HCT116 (cell line): ENCODE results near the gene SHC1. TPM values are rescaled to one million over a fixed set of nuclear protein-coding genes. Genes with fewer than 3 reads are reported as not detected.

Experiments used
- ATAC-seq: fragments of 200-7000 bp; cut with Tn5 transposase; 2 replicates; pipeline ENCODE4 v1.9.1; 2020; ENCODE audit warnings: mild to moderate bottlenecking, moderate library complexity
- BruUV-seq: library from RNA; stranded (reverse); fragments of 400-500 nt; replicated peaks from 2 replicates; lab custom pipeline; 2021; lab: Mats Ljungman, UMichigan
- CTCF ChIA-PET: fragments of 300-600 bp; sonication (Branson Sonifier 250); formaldehyde crosslinking; loops from one replicate; lab custom pipeline; 2021; ENCODE audit warnings: antibody characterized with exemption; lab: Charles Lee
- POLR2A ChIA-PET: fragments of 300-600, 350-600 bp; sonication (Branson Sonifier 250); formaldehyde crosslinking; loops from one replicate; lab custom pipeline; 2021; ENCODE audit warnings: antibody characterized with exemption; lab: Charles Lee
- RAD21 ChIA-PET, 2 experiments: fragments of 300-600 bp; sonication (Branson Sonifier 250); formaldehyde crosslinking; loops; one replicate each; lab custom pipeline; 2023; ENCODE audit warnings: low total read pairs in 2 of 2; ENCODE audit not compliant: uncharacterized antibody in 2 of 2, unreplicated experiment in 2 of 2, low non-redundant PET in 1 of 2; lab: Charles Lee
- DNase-seq: peaks from one replicate; pipeline ENCODE4 v3.0.0-alpha.2; 2010; ENCODE audit warnings: low read depth, low spot score
- H2AFZ ChIP-seq: fragments of 200-600 bp; shearing (Covaris generic), sonication (generic); 2 replicates; pipeline ENCODE4 v1.6.1; 2017; ENCODE audit warnings: low read depth, mixed run types, mixed read lengths, antibody characterized with exemption, low read length; ENCODE audit not compliant: poor library complexity, severe bottlenecking
- H3K27ac ChIP-seq: 2 replicates; pipeline ENCODE4 v1.5.1; 2012; ENCODE audit warnings: low read depth, low read length
- H3K27me3 ChIP-seq: fragments of 200-600 bp; sonication (generic); 2 replicates; pipeline ENCODE4 v1.6.1; 2016; ENCODE audit warnings: mixed run types, low read length, mixed read lengths; ENCODE audit not compliant: insufficient read depth
- H3K36me3 ChIP-seq, 2 experiments: fragments of 200-500 bp in 1 of 2; fragments of 200-600 bp in 1 of 2; sonication (Bioruptor generic) in 1 of 2; sonication (generic) in 1 of 2; 2 replicates each; pipeline versions ENCODE4 v1.5.1 to v1.6.1; 2014 to 2016; ENCODE audit warnings: low read length in 2 of 2, inconsistent platforms in 1 of 2, mixed read lengths in 1 of 2, mixed run types in 1 of 2; ENCODE audit not compliant: insufficient read depth in 2 of 2, control insufficient read depth in 1 of 2
- H3K4me1 ChIP-seq, 2 experiments: fragments of 200-600 bp in 1 of 2; sonication (generic) in 1 of 2; 2 replicates each; pipeline versions ENCODE4 v1.5.1 to v1.6.1; 2012 to 2017; ENCODE audit warnings: low read length in 2 of 2, inconsistent platforms in 1 of 2, mild to moderate bottlenecking in 1 of 2, mixed read lengths in 1 of 2, mixed run types in 1 of 2, moderate library complexity in 1 of 2; ENCODE audit not compliant: insufficient read depth in 2 of 2, control insufficient read depth in 1 of 2
- H3K4me2 ChIP-seq: fragments of 200-600 bp; sonication (generic); 2 replicates; pipeline ENCODE4 v1.6.1; 2017; ENCODE audit warnings: mixed run types, low read length, mixed read lengths
- H3K4me3 ChIP-seq, 2 experiments: fragments of 200-600 bp in 1 of 2; sonication (generic) in 1 of 2; replicated peaks in 1 of 2; 2 replicates each; pipeline ENCODE4 v1.5.1; 2011 to 2016; ENCODE audit warnings: low read length in 2 of 2, control low read depth in 1 of 2, low read depth in 1 of 2, mild to moderate bottlenecking in 1 of 2, mixed read lengths in 1 of 2, mixed run types in 1 of 2
- H3K79me2 ChIP-seq: fragments of 200-600 bp; sonication (generic); 2 replicates; pipeline ENCODE4 v1.6.1; 2017; ENCODE audit warnings: mild to moderate bottlenecking, mixed run types, low read length, moderate library complexity, mixed read lengths; ENCODE audit not compliant: insufficient read depth
- H3K9ac ChIP-seq: fragments of 200-600 bp; sonication (generic); 2 replicates; pipeline ENCODE4 v1.6.1; 2016; ENCODE audit warnings: low read length, mixed read lengths
- H3K9me2 ChIP-seq: fragments of 200-600 bp; sonication (generic), shearing (Covaris generic); 2 replicates; pipeline ENCODE4 v1.6.1; 2017; ENCODE audit warnings: mixed run types, mild to moderate bottlenecking, moderate library complexity; ENCODE audit not compliant: insufficient read depth
- H3K9me3 ChIP-seq, 2 experiments: fragments of 200-500 bp in 1 of 2; fragments of 200-600 bp in 1 of 2; sonication (Bioruptor generic) in 1 of 2; sonication (generic) in 1 of 2; 2 replicates each; pipeline ENCODE4 v1.6.1; 2014 to 2017; ENCODE audit warnings: low read length in 2 of 2, mixed read lengths in 2 of 2, inconsistent platforms in 1 of 2, low read depth in 1 of 2, mild to moderate bottlenecking in 1 of 2, mixed run types in 1 of 2, moderate library complexity in 1 of 2; ENCODE audit not compliant: control insufficient read depth in 1 of 2, insufficient read depth in 1 of 2
- H4K20me1 ChIP-seq: fragments of 200-600 bp; sonication (generic), shearing (Covaris generic); 2 replicates; pipeline ENCODE4 v1.6.1; 2017; ENCODE audit warnings: mixed run types, mild to moderate bottlenecking, moderate library complexity; ENCODE audit not compliant: insufficient read depth
- CBX3 ChIP-seq: IDR thresholded peaks from 2 replicates; pipeline ENCODE4 v1.6.1; 2012; ENCODE audit warnings: low read depth
- CEBPB ChIP-seq: IDR thresholded peaks from 2 replicates; pipeline ENCODE4 v1.6.1; 2012; ENCODE audit warnings: low read depth
- EGR1 ChIP-seq: IDR thresholded peaks from 2 replicates; pipeline ENCODE4 v1.6.1; 2012; ENCODE audit warnings: low read depth
- EZH2 ChIP-seq: fragments of 200-600 bp; sonication (generic); IDR thresholded peaks from 2 replicates; pipeline ENCODE4 v1.6.1; 2017; ENCODE audit warnings: antibody characterized with exemption, mixed run types
- POLR2A ChIP-seq: IDR thresholded peaks from 2 replicates; pipeline ENCODE4 v1.7.0; 2011; ENCODE audit warnings: borderline replicate concordance; ENCODE audit not compliant: insufficient read depth, insufficient read length; ENCODE audit errors: extremely low read depth
- POLR2AphosphoS5 ChIP-seq: IDR thresholded peaks from 2 replicates; pipeline ENCODE4 v1.6.1; 2011; ENCODE audit warnings: mild to moderate bottlenecking, low read depth, low read length, moderate library complexity
- RAD21 ChIP-seq: IDR thresholded peaks from 2 replicates; pipeline ENCODE4 v1.6.1; 2012; ENCODE audit warnings: low read depth, mild to moderate bottlenecking
- SIN3A ChIP-seq: IDR thresholded peaks from 2 replicates; pipeline ENCODE4 v1.6.1; 2012; ENCODE audit warnings: low read depth
- SP1 ChIP-seq: IDR thresholded peaks from 2 replicates; pipeline ENCODE4 v1.6.1; 2012; ENCODE audit warnings: low read depth
- TCF7L2 ChIP-seq: IDR thresholded peaks from 2 replicates; pipeline ENCODE4 v1.7.0; 2011; ENCODE audit warnings: borderline replicate concordance, inconsistent platforms; ENCODE audit not compliant: insufficient read depth, insufficient read length; ENCODE audit errors: extremely low read depth
- YY1 ChIP-seq: IDR thresholded peaks from 2 replicates; pipeline ENCODE4 v1.6.1; 2011; ENCODE audit warnings: low read length, low read depth, moderate library complexity, mild to moderate bottlenecking; ENCODE audit not compliant: insufficient replicate concordance; ENCODE audit errors: extremely low read depth
- ZFX ChIP-seq: fragments of 450-650 bp; IDR thresholded peaks from 2 replicates; pipeline ENCODE4 v1.6.1; 2017
- ZNF274 ChIP-seq: fragments of 200-500 bp; sonication (Bioruptor generic); IDR thresholded peaks from 2 replicates; pipeline ENCODE4 v1.6.1; 2014; ENCODE audit warnings: mild to moderate bottlenecking, low read depth, low read length, inconsistent platforms
- intact Hi-C: fragments of 100-400 bp; cut with micrococcal nuclease; formaldehyde crosslinking; loops from 2 replicates; pipeline ENCODE4 v1.10.0; 2022
- total RNA-seq: library from RNA; stranded (reverse); gene quantifications from one replicate; pipeline ENCODE4 v1.2.1, GENCODE V29; 2021; ENCODE audit not compliant: unreplicated experiment
- TF ChIP-seq, protein P1 (sequence below): IDR thresholded peaks from 2 replicates; pipeline ENCODE4 v1.6.1; 2012
- TF ChIP-seq, protein P2 (sequence below), 3 experiments: fragments of 200-600 bp in 1 of 3; sonication (generic) in 1 of 3; IDR thresholded peaks in 2 of 3; conservative IDR thresholded peaks in 1 of 3; 2 replicates each; pipeline ENCODE4 v1.5.1; 2012 to 2017; ENCODE audit warnings: low read depth in 2 of 3, low read length in 2 of 3, antibody characterized with exemption in 1 of 3, borderline replicate concordance in 1 of 3, control low read depth in 1 of 3, mild to moderate bottlenecking in 1 of 3, mixed read lengths in 1 of 3, mixed run types in 1 of 3, moderate library complexity in 1 of 3; ENCODE audit not compliant: insufficient read depth in 1 of 3
- TF ChIP-seq, protein P3 (sequence below): IDR thresholded peaks from 2 replicates; pipeline ENCODE4 v1.6.1; 2011; ENCODE audit warnings: mild to moderate bottlenecking, low read length, moderate library complexity; ENCODE audit not compliant: insufficient replicate concordance; ENCODE audit errors: extremely low read depth
- TF ChIP-seq, protein P4 (sequence below): IDR thresholded peaks from 2 replicates; pipeline ENCODE4 v1.6.1; 2012
- TF ChIP-seq, protein P5 (sequence below): IDR thresholded peaks from 2 replicates; pipeline ENCODE4 v1.6.1; 2012; ENCODE audit warnings: low read depth

SHC1 gene
- total RNA-seq, 1 experiment from 2014 or later: 148 TPM

DNA sequence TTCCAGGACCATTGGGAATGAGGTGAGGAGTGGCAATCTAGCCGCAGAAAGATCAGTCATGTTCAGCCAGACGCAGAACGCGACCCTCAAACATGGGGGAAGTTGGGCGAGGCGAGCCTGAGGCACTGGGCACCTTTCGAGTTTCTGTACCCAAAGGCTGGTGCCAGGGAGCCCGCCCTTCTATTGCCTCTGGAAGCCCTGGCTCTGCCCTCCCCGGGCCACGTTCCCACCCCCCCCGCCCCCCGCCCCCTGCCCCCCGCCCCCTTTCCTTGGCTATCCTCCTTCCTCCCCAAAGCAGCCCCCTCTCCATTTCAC is 29.8 kb upstream of the SHC1 start:
- no peaks in the 10 kb centered on the region for H4K20me1 ChIP-seq
- no TSS peak for BruUV-seq
- no peaks in the 10 kb centered on the region for H3K9me3 ChIP-seq
- POLR2A ChIA-PET: interaction anchor here (1.1 to 2.5 kb wide), 6 partner anchors 13 to 30 kb away, joined by 3 to 22 read pairs (median 4); partner anchors contain the start of genes FLAD1 and SHC1
- H3K36me3 ChIP-seq: no peaks in the 10 kb centered on the region
- H3K9ac ChIP-seq: peak overlapping the region; percentile 91
- ATAC-seq: peak; percentile 1
- H3K4me2 ChIP-seq: peak overlapping the region; percentile 96
- CTCF ChIA-PET: interaction anchor here (1.1 to 2.6 kb wide), 9 partner anchors 11 to 556 kb away, joined by 3 to 25 read pairs (median 7); partner anchors contain the start of genes FLAD1 and PYGO2
- H3K27ac ChIP-seq: peak overlapping the region; percentile 99
- intact Hi-C loops: loop anchor here (5.0 kb wide), 1 partner anchor 52 kb away; the partner anchor contains the start of gene ADAM15
- H2AFZ ChIP-seq: no peak overlapping the region
- H3K79me2 ChIP-seq: peaks cover 28% of the 10 kb centered on the region
- H3K4me3 ChIP-seq: peak overlapping the region; percentile 85 to 98
- DNase-seq: no peak
- peaks cover 27 to 60% of the 10 kb centered on the region in 2 experiments for H3K4me1 ChIP-seq
- RAD21 ChIA-PET: interaction anchor here in 1 of 2 experiments (0.7 to 1.7 kb wide), 2 partner anchors 30 to 39 kb away, joined by 3 to 5 read pairs; partner anchors contain the start of gene PYGO2
- TF ChIP-seq ZNF274: no peak
- no peak for TF ChIP-seq RAD21
- TF ChIP-seq SIN3A: no peak
- TF ChIP-seq, protein P1, sequence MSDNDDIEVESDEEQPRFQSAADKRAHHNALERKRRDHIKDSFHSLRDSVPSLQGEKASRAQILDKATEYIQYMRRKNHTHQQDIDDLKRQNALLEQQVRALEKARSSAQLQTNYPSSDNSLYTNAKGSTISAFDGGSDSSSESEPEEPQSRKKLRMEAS: no peak
- no peak for TF ChIP-seq POLR2AphosphoS5
- no peak for TF ChIP-seq CBX3
- TF ChIP-seq, protein P2, sequence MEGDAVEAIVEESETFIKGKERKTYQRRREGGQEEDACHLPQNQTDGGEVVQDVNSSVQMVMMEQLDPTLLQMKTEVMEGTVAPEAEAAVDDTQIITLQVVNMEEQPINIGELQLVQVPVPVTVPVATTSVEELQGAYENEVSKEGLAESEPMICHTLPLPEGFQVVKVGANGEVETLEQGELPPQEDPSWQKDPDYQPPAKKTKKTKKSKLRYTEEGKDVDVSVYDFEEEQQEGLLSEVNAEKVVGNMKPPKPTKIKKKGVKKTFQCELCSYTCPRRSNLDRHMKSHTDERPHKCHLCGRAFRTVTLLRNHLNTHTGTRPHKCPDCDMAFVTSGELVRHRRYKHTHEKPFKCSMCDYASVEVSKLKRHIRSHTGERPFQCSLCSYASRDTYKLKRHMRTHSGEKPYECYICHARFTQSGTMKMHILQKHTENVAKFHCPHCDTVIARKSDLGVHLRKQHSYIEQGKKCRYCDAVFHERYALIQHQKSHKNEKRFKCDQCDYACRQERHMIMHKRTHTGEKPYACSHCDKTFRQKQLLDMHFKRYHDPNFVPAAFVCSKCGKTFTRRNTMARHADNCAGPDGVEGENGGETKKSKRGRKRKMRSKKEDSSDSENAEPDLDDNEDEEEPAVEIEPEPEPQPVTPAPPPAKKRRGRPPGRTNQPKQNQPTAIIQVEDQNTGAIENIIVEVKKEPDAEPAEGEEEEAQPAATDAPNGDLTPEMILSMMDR (IDR thresholded peaks at IDR 0.05 in 2 of 3, conservative IDR thresholded peaks at IDR 0.05 in 1 of 3; ENCODE audit: borderline replicate concordance in 1 of 3, insufficient read depth in 1 of 3, low read depth in 2 of 3, low read length in 2 of 3): no peak
- TF ChIP-seq, protein P3, sequence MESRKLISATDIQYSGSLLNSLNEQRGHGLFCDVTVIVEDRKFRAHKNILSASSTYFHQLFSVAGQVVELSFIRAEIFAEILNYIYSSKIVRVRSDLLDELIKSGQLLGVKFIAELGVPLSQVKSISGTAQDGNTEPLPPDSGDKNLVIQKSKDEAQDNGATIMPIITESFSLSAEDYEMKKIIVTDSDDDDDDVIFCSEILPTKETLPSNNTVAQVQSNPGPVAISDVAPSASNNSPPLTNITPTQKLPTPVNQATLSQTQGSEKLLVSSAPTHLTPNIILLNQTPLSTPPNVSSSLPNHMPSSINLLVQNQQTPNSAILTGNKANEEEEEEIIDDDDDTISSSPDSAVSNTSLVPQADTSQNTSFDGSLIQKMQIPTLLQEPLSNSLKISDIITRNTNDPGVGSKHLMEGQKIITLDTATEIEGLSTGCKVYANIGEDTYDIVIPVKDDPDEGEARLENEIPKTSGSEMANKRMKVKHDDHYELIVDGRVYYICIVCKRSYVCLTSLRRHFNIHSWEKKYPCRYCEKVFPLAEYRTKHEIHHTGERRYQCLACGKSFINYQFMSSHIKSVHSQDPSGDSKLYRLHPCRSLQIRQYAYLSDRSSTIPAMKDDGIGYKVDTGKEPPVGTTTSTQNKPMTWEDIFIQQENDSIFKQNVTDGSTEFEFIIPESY: no peak
- no peak for TF ChIP-seq EZH2
- TF ChIP-seq SP1: no peak
- TF ChIP-seq TCF7L2: no peak
- no peak for TF ChIP-seq EGR1
- TF ChIP-seq, protein P4, sequence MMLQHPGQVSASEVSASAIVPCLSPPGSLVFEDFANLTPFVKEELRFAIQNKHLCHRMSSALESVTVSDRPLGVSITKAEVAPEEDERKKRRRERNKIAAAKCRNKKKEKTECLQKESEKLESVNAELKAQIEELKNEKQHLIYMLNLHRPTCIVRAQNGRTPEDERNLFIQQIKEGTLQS: no peak
- no peak for TF ChIP-seq YY1
- TF ChIP-seq POLR2A: no peak
- TF ChIP-seq ZFX: no peak
- TF ChIP-seq, protein P5, sequence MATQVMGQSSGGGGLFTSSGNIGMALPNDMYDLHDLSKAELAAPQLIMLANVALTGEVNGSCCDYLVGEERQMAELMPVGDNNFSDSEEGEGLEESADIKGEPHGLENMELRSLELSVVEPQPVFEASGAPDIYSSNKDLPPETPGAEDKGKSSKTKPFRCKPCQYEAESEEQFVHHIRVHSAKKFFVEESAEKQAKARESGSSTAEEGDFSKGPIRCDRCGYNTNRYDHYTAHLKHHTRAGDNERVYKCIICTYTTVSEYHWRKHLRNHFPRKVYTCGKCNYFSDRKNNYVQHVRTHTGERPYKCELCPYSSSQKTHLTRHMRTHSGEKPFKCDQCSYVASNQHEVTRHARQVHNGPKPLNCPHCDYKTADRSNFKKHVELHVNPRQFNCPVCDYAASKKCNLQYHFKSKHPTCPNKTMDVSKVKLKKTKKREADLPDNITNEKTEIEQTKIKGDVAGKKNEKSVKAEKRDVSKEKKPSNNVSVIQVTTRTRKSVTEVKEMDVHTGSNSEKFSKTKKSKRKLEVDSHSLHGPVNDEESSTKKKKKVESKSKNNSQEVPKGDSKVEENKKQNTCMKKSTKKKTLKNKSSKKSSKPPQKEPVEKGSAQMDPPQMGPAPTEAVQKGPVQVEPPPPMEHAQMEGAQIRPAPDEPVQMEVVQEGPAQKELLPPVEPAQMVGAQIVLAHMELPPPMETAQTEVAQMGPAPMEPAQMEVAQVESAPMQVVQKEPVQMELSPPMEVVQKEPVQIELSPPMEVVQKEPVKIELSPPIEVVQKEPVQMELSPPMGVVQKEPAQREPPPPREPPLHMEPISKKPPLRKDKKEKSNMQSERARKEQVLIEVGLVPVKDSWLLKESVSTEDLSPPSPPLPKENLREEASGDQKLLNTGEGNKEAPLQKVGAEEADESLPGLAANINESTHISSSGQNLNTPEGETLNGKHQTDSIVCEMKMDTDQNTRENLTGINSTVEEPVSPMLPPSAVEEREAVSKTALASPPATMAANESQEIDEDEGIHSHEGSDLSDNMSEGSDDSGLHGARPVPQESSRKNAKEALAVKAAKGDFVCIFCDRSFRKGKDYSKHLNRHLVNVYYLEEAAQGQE: no peak
- TF ChIP-seq CEBPB: no peak
- no peaks in the 10 kb centered on the region for H3K9me2 ChIP-seq
- no peaks in the 10 kb centered on the region for H3K27me3 ChIP-seq
